HG03139 (cell line): ENCODE measurements around the gene CFAP157.

Source experiments
- ATAC-seq: cut with Tn5 transposase; IDR thresholded peaks from one replicate; pipeline ENCODE4 v1.9.1; 2021; ENCODE audit not compliant: unreplicated experiment

CFAP157 gene

DNA sequence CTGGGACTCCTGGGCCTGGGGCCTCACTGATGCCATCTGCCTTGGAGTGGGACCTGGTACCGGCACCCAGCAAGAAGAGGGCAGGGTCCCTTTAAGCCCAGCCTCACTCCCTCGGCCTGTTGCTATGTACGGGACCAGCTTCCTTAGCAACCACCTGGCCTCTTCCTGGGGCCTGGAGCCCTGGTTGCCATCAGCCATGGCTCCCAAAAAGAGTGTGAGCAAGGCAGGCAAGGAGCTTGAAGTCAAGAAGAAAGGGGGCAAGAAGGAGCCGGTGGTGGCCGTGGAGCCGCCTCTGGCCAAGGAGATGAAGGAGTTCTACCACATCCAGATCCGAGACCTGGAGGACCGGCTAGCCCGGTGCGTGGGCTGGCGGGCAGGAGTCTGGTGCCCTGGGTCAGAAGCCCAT, at the start of gene CFAP157:
Gene CFAP157 (plus strand): TSS at position 153 of the 406 bp plus-strand sequence. CDS start 44 bp downstream, at position 197.
- no peak for ATAC-seq

DNA sequence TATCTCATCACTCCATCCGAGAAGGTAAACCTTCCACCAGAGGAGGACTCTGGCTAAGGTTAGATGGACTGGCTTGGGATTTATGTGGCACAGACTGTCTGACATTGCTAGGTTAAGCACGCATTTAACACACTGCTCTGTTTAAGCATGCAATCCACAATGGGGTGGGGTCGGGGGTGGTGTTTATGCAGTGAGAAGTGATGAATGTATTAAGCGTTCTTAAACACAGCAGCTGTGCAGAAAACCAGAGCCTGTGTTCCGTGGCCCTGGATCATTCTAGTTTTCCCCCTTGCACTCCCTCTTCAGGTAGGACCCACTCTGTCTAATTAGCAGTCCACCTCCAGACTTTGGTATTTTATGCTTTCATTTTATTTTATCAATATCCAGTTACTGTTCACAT, 48.4 kb upstream of the CFAP157 start:
- no peak for ATAC-seq

DNA sequence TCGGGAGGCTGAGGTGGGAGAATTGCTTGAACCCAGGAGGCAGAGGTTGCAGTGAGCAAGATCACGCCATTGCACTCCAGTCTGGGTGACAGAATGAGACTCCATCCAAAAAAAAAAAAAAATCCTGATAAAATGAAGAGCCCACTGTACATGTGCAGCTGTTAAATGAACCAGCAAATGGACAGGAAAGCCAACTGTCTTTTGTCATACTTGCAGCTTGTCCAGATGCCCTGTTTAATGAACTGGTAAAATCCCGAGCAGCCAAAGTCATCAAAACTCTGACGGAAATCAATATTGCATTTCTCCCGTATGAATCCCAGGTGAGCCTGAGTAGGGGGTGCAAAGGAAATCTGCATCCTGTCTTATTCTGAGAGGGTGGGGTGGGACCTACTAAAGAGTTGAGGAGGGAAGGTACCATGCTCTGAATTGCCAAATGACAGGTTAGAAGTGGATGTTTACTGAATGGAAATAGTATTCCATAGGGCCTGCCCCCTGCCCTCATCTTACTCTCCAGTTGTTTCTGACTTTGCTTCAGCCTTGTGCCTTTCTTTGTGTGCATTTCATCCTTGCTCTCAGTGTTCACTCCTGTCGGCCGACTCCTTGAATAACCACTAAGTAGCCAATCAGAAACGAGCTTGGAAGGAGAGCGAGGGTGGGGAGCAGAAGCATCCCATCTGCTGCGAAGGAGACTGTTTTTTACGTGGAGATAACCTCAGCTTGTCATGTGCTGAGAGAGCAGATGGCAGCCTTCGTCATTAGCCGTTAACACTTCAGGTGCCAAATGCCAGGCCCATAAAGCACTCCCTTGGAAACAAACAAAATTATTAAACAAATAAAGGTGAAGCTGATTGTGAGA, 45.7 kb upstream of the CFAP157 start:
- no peak for ATAC-seq

DNA sequence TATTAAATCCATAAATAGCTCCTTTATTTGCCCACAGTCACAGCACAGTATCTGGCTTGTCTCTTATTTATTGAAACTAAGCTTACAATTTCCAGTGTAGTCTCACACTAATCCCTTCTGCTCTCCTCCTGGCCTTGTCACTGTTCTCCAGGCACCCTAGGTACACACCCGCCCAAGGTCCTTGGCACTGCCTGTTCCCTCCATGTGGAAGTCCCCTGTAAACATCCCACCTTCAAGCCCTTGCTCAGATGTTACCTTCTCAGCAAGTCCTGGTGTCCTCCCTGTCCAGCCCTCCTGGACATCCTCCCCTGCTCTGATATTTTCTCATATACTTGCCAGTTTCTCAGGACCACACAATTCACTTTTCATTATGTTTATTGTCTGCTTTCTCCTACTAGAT, 44.2 kb upstream of the CFAP157 start:
- ATAC-seq: no peak

DNA sequence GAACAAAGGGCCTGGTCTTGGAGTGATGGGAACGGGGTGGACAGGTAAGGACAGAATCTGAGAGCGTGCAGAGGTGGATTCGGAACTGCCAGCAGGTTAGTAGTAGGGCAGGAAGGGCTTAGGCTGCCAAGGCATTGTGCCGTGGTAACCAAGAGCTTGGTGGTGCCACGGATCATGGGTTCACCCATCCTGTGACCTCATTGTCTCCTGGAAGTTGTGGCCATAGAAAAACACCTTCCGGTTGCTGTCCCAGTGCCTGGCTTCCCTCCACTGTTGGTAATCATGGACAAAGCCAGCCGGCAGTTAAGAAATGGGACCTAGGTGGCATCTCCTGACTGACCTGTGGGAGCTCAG, 42.5 kb upstream of the CFAP157 start:
- no peak for ATAC-seq

DNA sequence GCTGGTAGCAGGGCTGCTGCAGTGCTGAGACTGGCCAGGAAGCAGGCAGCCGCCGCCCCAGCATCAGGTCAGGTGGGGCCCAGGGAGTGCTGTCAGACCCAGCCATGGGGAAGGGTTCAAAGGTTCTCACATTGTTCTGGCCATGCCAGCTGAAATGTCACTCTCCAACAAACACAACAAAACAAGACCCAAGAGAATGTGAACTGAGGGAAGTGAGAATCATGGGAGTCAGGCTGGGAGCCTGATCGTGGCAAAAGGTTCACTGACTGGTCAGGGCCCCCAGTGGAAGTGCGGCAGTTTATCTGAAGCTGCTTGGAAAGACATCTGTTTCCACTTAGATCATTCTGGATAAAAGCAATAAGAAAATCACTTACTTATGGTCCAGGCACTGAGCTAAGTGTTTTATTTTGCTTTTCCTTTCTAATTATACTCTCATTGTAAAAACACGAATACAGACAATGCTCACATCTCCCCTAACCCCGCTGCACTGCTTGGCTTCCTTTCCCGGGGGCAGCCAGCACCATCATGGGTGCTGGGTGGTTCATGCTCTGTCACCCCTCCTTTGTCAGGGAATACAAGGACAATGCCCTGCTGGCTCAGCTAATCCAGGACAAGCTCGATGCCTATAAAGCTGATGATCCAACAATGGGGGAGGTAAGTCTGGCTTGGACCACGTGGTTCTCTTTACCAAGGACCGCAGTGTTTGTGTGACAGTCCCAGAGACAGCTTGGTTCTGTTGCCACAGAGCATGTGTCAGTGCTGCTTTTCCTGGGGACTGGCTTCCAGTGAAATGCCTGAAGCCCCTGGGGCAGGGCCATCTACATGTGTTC, 41.9 kb upstream of the CFAP157 start:
- ATAC-seq: no peak

DNA sequence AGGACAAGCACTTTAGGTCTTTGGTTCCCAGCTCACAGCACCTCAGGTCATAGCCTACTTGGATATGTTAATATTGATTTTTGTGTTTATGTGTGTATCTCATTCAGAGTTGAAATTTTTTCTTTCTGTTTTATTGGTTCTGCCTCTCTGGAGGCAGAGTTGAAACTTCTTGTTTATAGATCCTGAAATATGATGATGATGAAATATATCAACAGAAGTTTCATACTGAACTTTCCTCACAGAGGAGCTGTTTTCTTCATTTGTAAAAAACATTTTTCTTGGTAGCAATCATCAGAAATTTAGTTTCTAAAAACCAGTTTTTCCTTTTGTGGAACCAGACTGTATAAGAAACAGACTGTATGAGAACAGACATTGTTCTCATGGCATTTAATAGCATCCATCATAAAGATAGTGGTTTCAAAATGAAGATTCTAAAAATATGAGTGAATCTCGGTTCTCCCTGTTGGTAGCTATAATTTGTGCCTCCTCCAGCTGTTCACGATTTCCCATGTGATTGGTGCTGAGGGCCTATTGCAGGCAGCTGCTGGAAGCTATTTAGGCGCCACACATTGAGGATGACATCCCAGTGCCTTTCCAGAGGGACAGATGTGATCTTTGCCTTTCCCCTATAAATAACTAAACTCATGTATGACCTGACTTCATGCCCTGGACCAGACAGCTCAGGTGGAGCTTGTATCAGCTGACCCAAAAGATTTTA, 39.5 kb upstream of the CFAP157 start:
- ATAC-seq: no peak

DNA sequence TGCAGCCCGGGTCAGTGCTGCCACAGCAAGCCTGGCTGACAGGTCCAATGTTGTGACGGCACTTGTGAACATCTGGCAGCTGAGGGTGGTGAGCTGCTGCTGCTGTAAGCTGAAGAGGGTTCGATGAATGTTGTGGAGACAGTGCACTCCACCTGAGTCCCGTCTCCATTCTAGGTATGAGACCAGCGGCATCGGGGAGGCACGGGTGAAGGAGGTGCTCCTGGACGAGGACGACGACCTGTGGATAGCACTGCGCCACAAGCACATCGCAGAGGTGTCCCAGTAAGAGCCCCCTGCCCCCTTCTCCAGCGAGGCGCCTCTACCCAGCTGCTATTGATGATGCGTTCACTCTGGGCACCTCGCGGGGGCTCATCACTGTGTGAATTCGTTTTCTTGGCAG, 38.9 kb upstream of the CFAP157 start:
- no peak for ATAC-seq

DNA sequence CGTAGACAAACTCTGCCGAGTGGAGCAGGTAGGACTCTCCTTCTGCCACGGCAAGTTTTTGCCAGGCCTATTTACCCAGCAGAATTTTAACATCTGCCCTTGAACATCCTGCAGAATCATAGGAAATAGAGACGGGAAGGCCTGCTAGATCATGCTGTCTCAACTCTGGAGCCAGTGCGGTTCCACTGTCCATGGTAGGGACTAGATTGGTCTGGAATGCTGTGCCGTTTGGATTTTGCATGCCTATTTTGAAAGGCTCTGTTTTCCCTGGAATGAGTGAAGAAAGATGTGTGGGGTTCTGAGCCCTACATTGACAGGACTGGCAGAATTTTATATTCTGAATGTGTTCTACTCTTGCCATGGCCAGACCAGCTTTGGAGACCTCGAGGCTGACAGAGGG, 33.6 kb upstream of the CFAP157 start:
- no peak for ATAC-seq

DNA sequence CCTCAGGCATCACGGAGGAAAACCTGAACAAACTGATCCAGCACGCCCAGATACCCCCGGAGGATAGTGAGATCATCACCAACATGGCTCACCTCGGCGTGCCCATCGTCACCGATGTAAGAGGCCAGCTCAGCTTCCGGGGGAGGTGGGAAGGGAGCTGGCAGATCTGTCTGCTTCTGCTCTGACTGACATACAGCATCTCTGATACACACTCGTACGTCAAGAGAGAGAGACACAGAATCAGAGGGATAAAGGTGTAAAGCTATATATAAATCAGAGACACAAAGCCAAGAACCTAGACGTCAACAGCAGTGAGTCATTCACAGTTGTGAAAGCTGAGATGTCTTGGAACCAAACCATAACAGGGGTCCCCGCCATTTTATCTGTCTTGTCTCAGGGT, 30.1 kb upstream of the CFAP157 start:
- no peak for ATAC-seq

DNA sequence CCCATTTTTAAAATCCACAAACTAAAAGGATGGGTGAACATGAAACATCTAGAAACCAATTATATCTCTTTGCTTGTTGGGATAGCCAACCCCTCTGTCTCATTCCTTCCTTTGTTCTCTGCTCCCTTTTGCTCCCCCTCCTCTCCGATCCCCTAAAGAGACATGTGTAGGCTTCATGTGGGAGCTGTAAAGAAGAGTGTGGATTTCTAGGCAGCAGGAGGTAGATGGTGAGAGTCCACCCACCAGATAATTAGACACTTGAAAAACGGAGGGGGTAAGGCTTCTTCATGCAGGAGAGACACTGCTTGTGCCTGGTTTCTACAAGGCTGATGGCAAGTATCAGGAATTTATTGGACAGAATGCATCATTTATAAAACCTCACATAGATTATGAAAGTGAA, 27.3 kb upstream of the CFAP157 start:
- ATAC-seq: no peak

DNA sequence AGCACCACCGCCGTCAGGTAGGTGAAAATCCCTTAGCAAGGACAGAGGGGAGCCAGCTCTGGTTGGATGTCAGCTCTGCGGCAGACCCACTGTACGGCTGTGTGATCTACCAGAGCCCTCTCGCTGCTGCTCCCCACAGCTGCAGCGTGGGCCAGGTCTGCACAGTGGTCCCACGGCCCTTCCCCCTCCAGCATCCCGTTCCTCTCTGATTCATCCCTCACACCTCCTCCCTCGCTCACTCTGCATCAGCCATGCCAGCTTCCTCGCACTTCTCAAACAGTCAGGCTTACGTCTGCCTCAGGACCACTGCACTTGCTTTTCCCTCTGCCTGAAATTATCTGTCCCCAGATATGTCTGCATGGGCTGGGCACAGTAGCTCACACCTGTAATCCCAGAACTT, 26.6 kb upstream of the CFAP157 start:
- no peak for ATAC-seq

DNA sequence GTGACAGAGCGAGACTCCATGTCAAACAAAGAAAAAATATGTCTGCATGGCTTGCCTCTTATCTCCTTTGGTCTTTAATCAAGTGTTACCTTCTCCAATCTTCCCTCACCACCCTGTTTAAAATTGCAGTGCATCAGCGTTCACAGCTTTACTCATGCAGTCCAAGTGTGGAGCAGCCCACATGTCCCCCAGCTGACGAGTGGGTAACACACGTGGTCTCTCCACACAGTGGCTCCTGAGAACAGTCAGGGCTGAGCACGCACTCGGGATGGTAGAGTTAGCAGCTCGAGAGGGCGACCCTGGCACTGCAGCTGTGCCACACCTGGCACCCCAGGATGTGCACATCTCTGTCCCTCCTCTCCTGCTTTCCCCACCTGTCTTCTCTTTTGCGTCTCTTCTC, 25.9 kb upstream of the CFAP157 start:
- ATAC-seq: no peak

DNA sequence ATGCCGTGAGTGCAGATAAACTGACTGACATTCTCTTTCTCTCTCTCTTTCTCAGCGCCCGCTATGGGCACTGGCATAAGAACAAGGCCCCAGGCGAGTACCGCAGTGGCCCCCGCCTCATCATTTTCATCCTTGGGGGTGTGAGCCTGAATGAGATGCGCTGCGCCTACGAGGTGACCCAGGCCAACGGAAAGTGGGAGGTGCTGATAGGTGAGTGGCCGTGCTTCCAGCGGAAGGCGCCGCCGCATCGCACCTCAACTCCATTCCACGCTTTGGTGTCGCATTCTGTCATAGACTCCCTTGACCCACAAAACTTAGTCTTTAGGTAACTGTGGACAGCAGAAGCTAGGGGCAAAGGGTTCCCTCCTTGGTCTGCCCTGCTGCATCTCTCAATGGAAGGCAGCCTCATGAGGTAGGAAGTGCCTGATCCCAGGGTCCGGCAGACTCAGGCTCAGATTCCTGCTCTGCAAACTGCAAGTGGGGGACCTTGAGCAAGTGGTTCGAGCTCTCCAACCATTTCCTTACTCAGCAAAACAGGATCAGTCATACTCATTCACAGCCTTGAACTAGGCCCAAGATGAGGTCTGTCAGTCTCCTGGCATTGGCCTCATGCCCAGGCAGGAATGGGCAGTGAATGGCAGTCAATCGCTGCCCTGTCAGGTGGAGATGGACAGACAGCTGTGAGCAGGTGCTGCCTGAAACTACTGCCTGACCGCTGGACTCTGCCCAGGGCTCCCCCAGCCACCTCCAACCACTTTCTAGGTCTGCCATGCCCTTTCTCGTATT, 24.2 kb upstream of the CFAP157 start:
- no peak for ATAC-seq

DNA sequence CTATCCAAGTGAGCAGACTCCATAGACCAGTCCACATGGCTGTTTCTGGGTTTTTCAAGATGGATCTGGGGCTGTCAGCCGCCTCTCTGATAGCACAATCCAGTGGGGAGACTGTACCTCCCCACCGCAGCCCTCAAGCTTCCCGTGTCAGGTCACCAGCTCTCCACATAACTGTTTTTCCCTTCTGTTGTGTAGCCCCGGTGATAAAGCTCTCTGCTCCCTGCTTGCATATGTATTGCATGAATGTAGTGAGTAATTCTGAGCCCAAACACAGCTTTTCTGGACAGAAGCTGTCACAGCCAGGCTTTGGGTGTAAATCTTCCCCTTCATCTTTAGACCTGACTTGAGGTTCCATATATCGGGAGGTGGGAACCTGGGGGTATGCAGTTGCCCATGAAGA, 23.1 kb upstream of the CFAP157 start:
- ATAC-seq: no peak

DNA sequence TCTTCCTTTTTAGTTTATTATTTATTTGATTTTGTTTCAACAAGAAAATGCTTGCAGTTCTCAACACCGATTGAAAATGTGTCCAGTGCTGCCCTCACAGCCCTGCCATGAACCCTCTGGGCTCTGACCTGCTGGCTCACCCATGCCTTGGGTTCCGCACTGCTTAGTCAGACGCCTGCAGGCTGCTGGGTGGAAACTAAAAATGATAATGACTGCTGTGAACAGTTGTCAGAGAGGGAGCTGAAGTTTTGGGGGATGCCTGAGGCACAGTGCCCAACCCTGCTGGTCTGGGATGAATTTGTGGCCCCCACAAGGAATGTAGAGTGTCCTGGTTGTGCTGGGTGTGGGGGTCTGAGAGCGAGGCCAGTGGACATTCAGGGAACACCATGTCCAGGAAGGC, 22.2 kb upstream of the CFAP157 start:
- no peak for ATAC-seq

DNA sequence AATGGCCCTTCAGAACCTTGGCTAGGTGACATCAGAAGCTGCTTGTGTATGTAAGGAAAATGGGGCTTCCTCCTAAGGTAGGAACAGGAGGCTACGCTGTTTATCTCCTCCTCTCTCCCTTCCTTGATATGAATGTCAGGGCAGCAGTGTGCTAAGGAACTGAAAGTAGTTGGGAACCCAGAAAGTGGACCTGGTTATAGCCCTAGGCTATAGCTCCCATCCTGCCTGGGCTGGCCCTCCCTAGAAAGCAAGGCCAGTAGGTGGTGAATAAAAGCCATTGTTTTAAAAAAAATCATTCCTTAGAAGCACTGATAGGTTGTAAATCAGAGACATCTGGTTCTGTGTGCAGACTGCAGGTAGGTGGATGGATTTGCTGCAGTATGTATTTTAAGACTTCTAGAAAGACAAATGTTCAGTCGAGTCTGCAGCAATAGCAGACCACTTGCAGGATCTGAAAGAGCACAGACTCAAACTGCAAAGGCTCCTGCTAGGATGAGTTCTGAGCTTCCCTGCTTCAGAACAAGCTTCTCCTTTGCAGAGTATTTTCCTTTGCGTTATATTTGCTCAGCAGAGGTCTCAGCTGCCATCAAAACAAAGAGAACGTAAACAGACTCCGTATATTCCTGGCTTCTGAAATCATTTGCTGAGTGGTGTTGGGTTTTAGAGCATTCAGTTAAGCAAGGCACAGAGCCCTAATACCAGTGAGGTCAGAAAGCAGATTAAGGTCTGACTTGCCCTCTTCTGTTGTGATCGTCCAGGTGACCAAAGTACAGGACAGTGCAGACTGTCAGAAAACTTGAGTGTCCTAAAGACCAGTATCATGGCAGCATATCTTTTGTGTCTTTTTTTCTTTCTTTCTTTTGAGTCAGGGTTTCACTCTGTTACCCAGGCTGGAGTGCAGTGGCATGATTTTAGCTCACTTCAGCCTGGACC, 20.1 kb upstream of the CFAP157 start:
- no peak for ATAC-seq

DNA sequence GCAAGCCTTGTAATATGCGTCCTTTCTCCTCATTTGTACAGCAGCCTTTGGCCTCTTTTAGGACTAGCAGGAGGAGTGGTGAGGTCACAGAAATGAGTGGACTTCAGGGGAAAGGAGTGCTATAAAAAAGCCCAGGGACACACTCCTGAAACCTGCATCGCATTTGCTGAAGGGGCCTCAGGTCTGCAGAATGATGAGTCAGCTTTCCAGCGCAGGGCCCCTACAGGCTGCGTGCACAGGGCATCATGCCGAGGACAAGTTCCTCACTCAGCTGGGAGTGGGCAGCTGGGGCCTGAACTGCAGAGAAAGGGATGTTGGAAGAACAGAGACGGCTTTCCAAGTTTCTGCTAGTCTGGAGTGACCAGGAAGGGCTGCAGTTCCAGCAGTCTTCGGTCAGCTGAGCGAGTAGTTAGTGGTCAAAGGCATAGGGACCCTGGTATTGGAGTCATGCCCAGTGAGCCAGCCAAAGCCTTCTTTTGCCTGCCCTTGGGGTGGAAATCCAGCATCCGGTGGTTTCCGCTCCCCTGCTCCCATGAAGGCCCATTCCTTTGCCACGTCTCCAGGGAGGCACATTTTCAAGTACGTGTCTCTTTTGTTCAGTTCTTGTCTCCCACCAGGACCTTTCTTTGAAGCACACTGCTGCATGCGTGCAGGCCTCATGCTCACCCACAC, 17.3 kb upstream of the CFAP157 start:
- no peak for ATAC-seq

DNA sequence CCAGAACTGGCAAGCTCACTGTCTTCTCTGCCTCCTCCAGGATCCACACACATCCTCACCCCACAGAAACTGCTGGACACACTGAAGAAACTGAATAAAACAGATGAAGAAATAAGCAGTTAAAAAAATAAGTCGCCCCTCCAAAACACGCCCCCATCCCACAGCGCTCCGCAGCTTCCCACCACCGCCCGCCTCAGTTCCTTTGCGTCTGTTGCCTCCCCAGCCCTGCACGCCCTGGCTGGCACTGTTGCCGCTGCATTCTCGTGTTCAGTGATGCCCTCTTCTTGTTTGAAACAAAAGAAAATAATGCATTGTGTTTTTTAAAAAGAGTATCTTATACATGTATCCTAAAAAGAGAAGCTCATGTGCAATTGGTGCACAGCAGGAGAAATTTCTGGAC, 16.1 kb upstream of the CFAP157 start:
- ATAC-seq: no peak
